WI38 (cell line): Measurements from ENCODE around the gene CACNA2D3.

Experiments
- H3K4me3 ChIP-seq: 2 replicates; pipeline ENCODE4 v1.5.1; 2011; ENCODE audit warnings: low read depth, mild to moderate bottlenecking, control low read depth, low read length
- TF ChIP-seq, protein P1 (sequence below): IDR thresholded peaks from 2 replicates; pipeline ENCODE4 v1.5.1; 2012; ENCODE audit warnings: low read depth, mild to moderate bottlenecking, control low read depth, low read length

CACNA2D3 gene

DNA sequence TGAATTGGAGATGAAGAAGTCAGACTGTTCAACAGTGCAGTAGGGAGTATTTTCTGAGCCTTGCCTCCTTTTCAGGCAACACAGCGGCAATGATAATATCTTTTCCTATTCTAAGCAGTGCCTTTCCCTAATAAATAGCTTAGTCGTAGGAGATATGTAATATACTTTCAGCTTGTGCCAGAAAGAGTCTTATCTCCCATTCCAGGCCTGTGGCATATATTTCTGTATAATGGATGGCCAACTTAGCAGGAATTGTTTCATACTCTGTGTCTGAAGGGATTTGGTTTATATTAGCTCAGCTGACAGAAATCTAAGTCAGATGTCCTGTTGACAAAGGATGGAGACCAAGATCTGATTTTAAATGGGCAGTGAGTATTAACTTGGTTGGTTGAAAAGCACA is 397.1 kb downstream of the CACNA2D3 start:
- no peak overlapping the region for H3K4me3 ChIP-seq
- TF ChIP-seq, protein P1, sequence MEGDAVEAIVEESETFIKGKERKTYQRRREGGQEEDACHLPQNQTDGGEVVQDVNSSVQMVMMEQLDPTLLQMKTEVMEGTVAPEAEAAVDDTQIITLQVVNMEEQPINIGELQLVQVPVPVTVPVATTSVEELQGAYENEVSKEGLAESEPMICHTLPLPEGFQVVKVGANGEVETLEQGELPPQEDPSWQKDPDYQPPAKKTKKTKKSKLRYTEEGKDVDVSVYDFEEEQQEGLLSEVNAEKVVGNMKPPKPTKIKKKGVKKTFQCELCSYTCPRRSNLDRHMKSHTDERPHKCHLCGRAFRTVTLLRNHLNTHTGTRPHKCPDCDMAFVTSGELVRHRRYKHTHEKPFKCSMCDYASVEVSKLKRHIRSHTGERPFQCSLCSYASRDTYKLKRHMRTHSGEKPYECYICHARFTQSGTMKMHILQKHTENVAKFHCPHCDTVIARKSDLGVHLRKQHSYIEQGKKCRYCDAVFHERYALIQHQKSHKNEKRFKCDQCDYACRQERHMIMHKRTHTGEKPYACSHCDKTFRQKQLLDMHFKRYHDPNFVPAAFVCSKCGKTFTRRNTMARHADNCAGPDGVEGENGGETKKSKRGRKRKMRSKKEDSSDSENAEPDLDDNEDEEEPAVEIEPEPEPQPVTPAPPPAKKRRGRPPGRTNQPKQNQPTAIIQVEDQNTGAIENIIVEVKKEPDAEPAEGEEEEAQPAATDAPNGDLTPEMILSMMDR = no peak

DNA sequence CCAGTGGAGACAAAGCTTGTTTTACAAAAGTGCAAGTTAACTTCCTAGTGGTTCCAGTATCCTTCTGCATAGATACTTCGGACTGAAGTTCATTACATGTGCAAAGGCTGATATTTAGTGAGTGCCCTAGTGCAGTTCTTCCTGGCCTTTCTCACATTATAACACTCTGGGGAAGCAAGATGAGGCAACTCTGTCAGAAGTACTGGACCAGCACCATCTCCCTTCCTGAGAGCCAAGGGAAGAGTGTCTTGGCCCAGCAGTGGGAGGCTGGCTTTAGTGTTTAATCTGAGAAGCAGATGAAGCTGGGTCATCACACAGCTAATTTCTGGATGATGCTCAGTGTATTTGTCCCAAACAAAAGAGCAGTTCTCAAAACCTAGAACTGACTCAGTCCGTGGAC is 397.7 kb downstream of the CACNA2D3 start:
- TF ChIP-seq, protein P1 = no peak
- H3K4me3 ChIP-seq = no peak overlapping the region

DNA sequence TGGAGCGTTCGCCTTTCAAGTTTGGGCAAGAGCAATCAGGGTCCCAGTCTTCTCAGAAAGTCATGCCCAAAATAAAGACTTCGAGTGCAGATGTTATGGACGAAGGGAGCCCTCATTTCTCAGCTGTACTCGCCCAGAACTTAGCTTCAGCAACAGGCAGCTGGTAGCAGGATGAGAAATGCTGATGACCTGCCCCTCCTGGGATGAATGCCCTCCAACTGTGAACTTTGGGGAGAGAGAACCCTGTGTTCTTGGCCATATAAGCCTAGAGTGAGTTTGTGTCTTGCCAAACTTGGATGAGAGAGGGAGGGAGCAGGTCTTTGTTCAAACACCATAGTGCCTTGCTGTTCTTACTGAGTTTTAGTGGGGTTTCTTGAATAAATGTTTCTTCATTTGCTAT is 405.2 kb downstream of the CACNA2D3 start:
- TF ChIP-seq, protein P1 = no peak
- no peak overlapping the region for H3K4me3 ChIP-seq

DNA sequence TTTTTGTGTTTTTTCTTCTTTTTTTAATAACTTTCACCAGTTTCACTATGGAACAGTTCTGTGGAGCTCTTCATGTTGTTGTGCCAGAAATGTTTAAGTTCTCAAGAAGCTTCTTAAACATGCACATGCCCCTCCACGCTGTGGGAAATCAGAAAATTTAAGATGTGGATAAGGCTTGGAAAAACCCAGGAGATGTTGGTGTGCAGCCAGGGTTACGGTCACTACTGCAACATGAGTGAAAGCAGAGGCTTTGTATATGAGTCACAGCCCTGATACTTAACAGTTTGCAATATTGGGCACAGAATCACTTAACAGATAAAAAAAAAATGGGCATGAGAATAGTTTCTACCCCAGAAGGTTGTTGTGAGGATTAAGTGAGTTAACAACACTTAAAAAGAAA is 405.6 kb downstream of the CACNA2D3 start:
- H3K4me3 ChIP-seq = no peak overlapping the region
- TF ChIP-seq, protein P1 = no peak

DNA sequence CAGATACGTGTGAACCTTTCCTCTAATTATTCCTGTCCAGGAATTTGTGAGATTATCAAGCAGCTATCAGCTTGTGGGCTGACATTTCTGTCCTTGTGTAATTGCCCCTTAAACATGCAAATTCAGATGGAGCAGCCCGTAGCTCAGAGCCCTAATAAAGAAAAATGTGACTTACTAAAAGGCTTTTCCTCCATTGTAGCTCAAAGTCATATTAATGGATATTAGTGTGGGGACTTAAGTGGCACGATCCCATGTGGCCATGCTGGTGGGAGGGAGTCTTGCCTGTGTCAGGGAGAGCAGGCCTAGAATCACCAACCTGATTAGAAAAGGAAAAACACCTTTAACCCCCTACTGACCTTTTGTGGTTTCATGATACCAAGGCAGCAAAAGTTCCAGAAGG is 406.3 kb downstream of the CACNA2D3 start:
- H3K4me3 ChIP-seq = no peak overlapping the region
- TF ChIP-seq, protein P1 = no peak

DNA sequence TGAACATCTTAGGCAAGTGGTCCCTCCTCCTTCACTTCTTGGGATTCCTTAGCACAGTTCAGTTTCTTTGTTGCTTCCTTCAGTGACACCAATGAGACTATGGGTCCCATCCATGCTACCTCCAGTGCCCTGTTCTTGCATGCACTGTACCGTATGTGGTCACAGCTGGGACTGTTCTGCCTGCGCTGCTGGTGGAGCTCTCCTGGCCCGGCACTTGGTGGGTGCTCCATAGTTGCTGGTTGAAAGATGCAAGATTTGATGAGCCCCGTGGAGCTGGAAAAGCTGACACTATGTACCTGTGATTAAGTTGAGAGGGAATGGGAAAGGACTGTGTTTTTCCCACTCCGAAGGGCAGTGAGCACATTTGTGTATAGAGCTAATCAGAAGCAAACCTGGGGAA is 407.7 kb downstream of the CACNA2D3 start:
- H3K4me3 ChIP-seq = no peak overlapping the region
- TF ChIP-seq, protein P1 = no peak

DNA sequence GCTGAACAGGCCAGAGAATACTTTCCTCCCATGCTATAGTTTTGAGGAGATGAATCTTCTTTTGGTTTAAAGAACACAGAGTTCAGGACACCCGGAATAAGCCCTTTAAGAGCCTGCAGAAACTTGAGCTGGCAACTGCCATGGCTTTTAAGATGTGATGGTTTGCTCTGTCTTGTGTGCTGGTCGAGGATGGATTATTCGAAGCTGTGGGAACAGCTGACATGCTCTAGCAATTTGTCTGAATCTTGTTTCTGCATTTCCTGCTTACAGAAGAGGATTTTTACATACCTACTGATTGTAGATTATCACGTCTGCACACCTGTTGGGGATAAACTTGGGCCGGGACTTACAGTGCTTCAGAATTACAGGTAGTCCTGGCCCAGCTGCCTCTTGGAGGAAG is 408.6 kb downstream of the CACNA2D3 start:
- no peak overlapping the region for H3K4me3 ChIP-seq
- TF ChIP-seq, protein P1 = no peak
